ENCODE results near the gene RIF1.

DNA sequence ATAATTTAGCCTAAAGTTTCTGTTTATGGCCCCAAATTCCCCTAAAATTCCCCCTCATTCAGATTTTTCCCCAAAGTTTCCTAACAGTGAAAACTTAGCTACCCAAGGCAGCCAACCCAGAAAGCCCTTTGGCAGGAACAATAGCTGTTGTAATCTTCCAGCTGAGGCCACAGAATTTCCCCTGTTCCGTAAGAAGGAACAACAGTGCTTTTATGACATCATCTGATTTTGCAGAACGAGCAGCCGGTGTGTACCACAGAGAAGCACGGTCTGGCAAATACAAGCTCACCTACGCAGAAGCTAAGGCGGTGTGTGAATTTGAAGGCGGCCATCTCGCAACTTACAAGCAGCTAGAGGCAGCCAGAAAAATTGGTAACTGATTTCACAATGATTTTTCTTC is 46.0 kb upstream of the RIF1 start:
- TF ChIP-seq, protein P1, sequence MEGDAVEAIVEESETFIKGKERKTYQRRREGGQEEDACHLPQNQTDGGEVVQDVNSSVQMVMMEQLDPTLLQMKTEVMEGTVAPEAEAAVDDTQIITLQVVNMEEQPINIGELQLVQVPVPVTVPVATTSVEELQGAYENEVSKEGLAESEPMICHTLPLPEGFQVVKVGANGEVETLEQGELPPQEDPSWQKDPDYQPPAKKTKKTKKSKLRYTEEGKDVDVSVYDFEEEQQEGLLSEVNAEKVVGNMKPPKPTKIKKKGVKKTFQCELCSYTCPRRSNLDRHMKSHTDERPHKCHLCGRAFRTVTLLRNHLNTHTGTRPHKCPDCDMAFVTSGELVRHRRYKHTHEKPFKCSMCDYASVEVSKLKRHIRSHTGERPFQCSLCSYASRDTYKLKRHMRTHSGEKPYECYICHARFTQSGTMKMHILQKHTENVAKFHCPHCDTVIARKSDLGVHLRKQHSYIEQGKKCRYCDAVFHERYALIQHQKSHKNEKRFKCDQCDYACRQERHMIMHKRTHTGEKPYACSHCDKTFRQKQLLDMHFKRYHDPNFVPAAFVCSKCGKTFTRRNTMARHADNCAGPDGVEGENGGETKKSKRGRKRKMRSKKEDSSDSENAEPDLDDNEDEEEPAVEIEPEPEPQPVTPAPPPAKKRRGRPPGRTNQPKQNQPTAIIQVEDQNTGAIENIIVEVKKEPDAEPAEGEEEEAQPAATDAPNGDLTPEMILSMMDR (conservative IDR thresholded peaks at IDR 0.05), result no peak
- no peak for TF ChIP-seq ZFX (IDR thresholded peaks at IDR 0.05)

All from C4-2B (cell line).